NB4 (cell line): ENCODE results near the gene PLXNA2.

ENCODE experiments used
- MAX ChIP-seq: IDR thresholded peaks from 2 replicates; pipeline ENCODE4 v1.6.1; 2011; ENCODE audit warnings: low read depth, low read length
- TF ChIP-seq, protein P1 (sequence below): IDR thresholded peaks from one replicate; pipeline ENCODE4 v1.5.1; 2012; ENCODE audit warnings: low read depth, low read length

DNA sequence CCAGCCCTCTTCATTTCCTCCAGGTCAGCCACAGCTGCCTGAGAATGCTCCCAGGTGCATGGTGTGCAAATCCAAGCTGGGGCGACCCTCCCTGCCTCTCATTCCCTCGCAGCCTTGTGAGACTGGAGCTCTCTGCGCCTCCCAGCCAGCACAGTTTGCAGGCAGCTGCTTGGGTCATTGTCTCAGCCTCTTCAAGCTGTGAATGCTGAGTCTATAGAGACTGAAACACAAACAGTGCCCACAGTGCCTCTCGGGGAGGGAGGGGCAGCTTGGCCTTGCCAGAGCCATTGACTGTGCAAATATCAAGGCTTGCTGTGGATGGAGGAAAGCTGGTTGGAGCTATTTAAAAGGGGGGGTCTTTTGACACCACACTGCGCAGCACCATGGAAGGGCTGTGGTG lies 10.6 kb downstream of the PLXNA2 start:
- TF ChIP-seq MAX = no peak
- TF ChIP-seq, protein P1, sequence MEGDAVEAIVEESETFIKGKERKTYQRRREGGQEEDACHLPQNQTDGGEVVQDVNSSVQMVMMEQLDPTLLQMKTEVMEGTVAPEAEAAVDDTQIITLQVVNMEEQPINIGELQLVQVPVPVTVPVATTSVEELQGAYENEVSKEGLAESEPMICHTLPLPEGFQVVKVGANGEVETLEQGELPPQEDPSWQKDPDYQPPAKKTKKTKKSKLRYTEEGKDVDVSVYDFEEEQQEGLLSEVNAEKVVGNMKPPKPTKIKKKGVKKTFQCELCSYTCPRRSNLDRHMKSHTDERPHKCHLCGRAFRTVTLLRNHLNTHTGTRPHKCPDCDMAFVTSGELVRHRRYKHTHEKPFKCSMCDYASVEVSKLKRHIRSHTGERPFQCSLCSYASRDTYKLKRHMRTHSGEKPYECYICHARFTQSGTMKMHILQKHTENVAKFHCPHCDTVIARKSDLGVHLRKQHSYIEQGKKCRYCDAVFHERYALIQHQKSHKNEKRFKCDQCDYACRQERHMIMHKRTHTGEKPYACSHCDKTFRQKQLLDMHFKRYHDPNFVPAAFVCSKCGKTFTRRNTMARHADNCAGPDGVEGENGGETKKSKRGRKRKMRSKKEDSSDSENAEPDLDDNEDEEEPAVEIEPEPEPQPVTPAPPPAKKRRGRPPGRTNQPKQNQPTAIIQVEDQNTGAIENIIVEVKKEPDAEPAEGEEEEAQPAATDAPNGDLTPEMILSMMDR = no peak
